Esophagus (tissue), 2 donors: ENCODE results near the gene HEXIM2. TPM values are rescaled to one million over a fixed set of nuclear protein-coding genes. Genes with fewer than 3 reads are reported as not detected.
A peak's percentile ranks its signal among the peaks of the same experiment; 100 is the strongest.

Source experiments
- H3K27ac ChIP-seq, 2 donors: one replicate each; pipeline ENCODE4 v1.5.1; 2013; ENCODE audit warnings: low read depth in 2 of 2, mild to moderate bottlenecking in 2 of 2, inconsistent platforms in 1 of 2, low read length in 1 of 2, moderate library complexity in 1 of 2
- H3K27me3 ChIP-seq, 2 donors: one replicate each; pipeline ENCODE4 v1.6.1; 2013; ENCODE audit warnings: low read length in 2 of 2, control low read depth in 1 of 2, mild to moderate bottlenecking in 1 of 2; ENCODE audit not compliant: insufficient read depth in 2 of 2, control insufficient read depth in 1 of 2
- H3K36me3 ChIP-seq, 2 donors: one replicate each; pipeline ENCODE4 v1.6.1; 2013; ENCODE audit warnings: low read length in 1 of 2; ENCODE audit not compliant: control insufficient read depth in 2 of 2, insufficient read depth in 2 of 2
- H3K4me1 ChIP-seq, 2 donors: one replicate each; pipeline ENCODE4 v1.6.1; 2013; ENCODE audit warnings: low read length in 1 of 2; ENCODE audit not compliant: control insufficient read depth in 2 of 2, insufficient read depth in 2 of 2
- H3K4me3 ChIP-seq, 2 donors: one replicate each; pipeline ENCODE4 v1.5.1; 2013; ENCODE audit warnings: low read length in 2 of 2, mild to moderate bottlenecking in 2 of 2, low read depth in 1 of 2, moderate library complexity in 1 of 2
- H3K9me3 ChIP-seq, 2 donors: one replicate each; pipeline ENCODE4 v1.6.1; 2013; ENCODE audit warnings: mild to moderate bottlenecking in 2 of 2, low read depth in 1 of 2, low read length in 1 of 2, moderate library complexity in 1 of 2; ENCODE audit not compliant: control insufficient read depth in 2 of 2, insufficient read depth in 1 of 2
- WGBS, 2 donors: extraction: QIAGEN DNeasy Blood & Tissue Kit; methylation state at CpG; one replicate each; pipeline ENCODE4 v1.1.7; 2013; 5-methylcytosine and 5-hydroxymethylcytosine counted together
- polyA plus RNA-seq, 2 donors: library from polyadenylated mRNA; stranded (reverse); fragments of 200-250 nt; gene quantifications; one replicate each; pipeline ENCODE4 v1.2.3, GENCODE V29; 2013
- donor health status: healthy with polysubstance abuse.
- donor health status: Bipolar disorder and iron deficiency.

Gene HEXIM2
- polyA plus RNA-seq, 2 donors, result 3.7 to 4.5 TPM

DNA sequence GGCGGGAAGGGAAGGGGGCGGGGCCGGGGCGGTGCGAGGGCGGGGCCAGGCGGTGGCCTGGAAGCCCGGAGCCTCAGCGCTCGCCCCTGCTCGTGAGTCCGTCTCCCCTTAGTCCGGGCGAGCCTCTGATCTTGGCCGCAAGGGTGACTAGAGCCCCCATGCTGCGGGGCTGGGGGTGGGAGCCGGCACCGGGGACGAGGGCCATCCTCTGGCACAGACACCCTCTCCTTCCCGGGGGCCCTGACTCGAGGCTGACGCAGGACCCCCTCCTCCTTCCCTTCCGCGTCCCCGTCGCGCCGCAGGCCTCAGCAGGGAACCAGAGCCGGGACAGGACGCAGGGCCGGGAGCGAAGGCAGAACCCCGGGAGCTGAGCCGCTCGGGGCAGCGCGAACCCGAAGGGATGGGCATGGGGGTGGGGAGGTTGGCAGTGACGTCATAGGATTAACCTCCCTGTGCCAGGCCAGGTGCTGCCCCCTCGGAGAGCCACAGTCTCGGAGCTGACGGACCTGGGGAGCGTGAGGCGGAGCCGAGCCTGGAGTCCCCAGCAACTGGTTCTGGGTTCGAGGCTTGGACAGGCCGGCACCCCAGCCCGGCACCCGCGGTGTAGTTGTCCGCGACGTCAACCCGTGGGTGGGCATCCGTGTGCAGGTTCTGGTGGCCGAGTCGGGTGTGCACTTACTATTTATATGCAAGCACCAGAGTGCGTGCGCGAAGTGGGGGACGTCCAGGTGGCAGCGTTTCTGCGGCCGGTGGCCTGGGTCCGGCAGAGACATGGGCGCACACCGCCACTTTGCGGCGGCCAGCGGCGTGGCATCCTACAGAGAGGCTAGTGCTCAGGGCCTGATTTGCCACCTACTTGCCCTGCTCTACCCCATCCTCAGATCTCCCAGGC, 28.9 kb upstream of the HEXIM2 start:
- WGBS, 2 donors, result 1% methylated on average over 46 to 70 of the region's 71 CpGs
- Histone ChIP-seq H3K4me1 (peaks cover 12 to 43% of the 10 kb centered on the region in 2 donors), H3K9me3 (no peaks in the 10 kb centered on the region), H3K36me3 (no peaks in the 10 kb centered on the region), H3K27me3 (no peaks in the 10 kb centered on the region), H3K4me3 (peak overlapping the region; percentile 67 to 80), H3K27ac (peak overlapping the region; percentile 97 to 99)

DNA sequence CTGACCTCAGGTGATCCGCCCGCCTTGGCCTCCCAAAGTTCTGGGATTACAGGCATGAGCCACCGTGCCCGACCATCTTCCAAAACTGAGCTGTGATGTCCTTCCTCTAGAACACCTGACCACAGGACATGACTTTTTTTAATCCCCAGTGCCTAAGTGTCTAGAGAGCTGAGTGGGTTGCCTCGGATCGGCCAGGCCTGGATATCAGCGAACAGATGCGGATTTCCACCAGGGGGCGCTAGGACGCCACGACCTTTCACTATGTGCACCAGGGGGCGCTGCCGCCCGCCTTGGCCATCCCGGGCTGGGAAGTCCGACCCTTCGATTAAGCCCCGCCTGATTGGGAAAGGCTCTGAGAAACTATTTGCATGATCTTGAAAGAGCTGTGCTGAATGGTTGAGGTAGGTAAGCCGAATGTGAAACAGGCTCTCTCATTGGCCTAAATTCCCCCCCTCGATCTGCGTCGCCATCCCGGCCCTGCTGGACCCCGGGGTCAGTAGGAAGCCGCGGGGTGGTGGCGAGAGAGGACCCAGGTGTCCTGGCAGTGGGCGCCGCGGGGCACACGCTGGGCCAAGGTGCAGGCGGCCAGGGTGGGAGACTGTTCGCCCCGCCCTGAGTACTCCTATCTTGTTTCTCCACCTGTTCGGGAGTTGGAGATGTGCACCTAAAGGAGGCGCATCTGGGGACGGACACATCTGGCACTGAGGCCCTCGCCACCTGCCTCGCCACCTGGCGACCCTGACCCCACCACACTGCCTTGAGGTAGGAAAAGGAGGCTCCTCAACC, 26.3 kb upstream of the HEXIM2 start, which contains the start of gene ACBD4:
TSS of gene ACBD4 (plus strand) at position 496 of the 786 bp plus-strand sequence. CDS start 458 bp downstream, outside the sequence.
- WGBS, 2 donors, result 5% methylated on average over 40 of the region's 40 CpGs
- Histone ChIP-seq H3K9me3 (no peaks in the 10 kb centered on the region), H3K4me1 (peaks cover 5 to 28% of the 10 kb centered on the region in 2 donors), H3K4me3 (peak within 1 kb of the TSS; percentile 71 to 73), H3K27me3 (no peaks in the 10 kb centered on the region), H3K27ac (peak within 1 kb of the TSS; percentile 64 to 87), H3K36me3 (no peaks in the 10 kb centered on the region)

DNA sequence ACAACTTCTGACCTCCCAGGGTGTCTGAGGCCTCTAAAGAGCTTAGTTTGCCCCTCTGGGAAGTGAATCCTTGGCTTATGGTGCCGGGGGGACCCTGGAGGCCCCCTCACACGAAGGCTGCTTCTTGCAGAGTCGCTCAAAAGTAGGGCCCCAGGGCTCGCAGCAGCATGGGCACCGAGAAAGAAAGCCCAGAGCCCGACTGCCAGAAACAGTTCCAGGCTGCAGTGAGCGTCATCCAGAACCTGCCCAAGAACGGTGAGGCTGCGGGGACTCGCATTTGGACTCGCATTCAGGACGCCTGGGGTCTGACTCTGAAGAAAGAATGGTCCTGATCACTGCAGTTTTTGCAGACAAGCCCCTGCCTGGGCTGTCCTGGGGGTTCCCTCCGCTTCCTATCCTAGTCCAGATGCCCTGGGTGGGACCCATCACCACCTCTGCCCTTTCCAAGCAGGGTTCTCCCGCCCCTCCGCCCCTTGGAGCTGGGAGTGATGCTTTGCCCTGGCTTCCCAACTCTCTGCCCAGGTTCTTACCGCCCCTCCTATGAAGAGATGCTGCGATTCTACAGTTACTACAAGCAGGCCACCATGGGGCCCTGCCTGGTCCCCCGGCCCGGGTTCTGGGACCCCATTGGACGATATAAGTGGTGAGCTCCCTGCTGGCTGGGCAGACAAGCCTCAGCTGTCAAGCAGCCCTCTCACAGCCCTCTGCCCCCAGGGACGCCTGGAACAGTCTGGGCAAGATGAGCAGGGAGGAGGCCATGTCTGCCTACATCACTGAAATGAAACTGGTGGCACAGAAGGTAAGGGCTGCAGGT, 25.5 kb upstream of the HEXIM2 start:
- Histone ChIP-seq H3K27ac (peak overlapping the region; percentile 64 to 87), H3K36me3 (no peaks in the 10 kb centered on the region), H3K4me3 (peak overlapping the region; percentile 71 to 73), H3K27me3 (no peaks in the 10 kb centered on the region), H3K9me3 (no peaks in the 10 kb centered on the region), H3K4me1 (peaks cover 5 to 20% of the 10 kb centered on the region in 2 donors)
- 41 to 46% methylated on average over 21 of the region's 21 CpGs for WGBS, 2 donors

DNA sequence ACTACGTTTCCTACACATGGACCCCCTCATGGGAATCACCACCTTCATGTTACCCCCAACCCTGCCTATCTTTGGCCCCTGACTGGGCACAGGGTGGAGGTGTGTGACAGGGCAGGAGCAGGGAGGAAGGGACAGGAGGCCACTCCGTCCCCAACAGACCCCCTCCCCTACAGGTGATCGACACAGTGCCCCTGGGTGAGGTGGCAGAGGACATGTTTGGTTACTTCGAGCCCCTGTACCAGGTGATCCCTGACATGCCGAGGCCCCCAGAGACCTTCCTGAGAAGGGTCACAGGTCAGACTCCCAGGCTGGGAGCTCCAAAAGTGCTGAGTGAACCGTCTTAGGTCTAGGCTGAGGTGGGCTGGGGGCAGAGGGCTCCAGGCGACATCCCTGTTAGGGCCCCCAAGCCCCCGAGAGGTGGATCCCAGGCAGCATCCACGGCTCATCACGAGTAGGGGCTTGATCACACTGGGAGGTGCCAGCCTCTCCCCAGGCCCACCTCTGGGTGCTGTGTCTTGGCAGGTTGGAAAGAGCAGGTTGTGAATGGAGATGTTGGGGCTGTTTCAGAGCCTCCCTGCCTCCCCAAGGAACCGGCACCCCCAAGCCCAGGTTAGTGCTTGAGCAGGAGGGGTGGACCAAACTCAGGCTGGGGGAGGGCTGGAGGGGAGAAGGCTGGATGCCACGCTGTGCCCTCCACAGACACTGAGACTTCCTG, 24.7 kb upstream of the HEXIM2 start:
- no peaks in the 10 kb centered on the region for H3K36me3 ChIP-seq
- no peak overlapping the region for H3K27ac ChIP-seq
- WGBS, 2 donors, result 78 to 80% methylated on average over 12 of the region's 12 CpGs
- no peaks in the 10 kb centered on the region for H3K27me3 ChIP-seq
- peaks cover 5 to 15% of the 10 kb centered on the region in 2 donors for H3K4me1 ChIP-seq
- no peaks in the 10 kb centered on the region for H3K9me3 ChIP-seq
- H3K4me3 ChIP-seq, result no peak overlapping the region

DNA sequence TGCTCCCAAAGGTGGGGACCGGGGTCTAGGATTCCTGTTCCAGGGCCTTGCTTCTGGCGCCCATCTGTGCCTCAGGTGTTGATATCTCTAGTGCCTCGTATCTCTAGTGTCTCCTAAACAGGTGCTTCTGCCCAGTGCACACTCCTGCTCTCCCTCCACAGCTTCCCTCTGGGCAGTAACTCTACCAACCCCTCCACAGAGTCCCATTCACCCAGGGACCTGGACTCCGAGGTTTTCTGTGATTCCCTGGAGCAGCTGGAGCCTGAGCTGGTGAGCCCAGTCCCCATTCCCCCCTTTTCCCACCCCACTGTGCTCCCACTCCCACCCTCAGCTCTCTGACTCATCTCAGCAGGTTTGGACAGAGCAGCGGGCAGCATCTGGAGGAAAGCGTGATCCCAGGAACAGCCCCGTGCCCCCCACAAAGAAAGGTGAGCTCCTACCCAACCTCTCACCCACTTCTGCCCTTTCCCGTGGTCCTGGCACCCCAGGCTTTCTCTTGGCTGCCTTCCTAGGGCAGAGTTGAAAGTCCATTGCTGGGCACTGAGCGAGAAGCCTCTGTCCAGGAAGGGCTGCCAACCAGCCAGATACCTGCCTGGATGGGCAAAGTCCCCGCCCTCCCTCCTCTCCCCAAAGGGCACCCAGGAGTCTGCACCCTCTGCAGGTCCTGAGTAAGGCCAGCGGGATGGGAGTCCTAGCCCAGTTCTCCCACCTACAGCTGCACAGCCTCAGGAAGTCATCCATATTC, 23.9 kb upstream of the HEXIM2 start:
- WGBS, 2 donors, result 66 to 67% methylated on average over 11 of the region's 11 CpGs
- no peaks in the 10 kb centered on the region for H3K27me3 ChIP-seq
- H3K27ac ChIP-seq, result no peak overlapping the region
- H3K4me1 ChIP-seq, result peaks cover 5 to 15% of the 10 kb centered on the region in 2 donors
- H3K36me3 ChIP-seq, result no peaks in the 10 kb centered on the region
- H3K4me3 ChIP-seq, result no peak overlapping the region
- H3K9me3 ChIP-seq, result no peaks in the 10 kb centered on the region

DNA sequence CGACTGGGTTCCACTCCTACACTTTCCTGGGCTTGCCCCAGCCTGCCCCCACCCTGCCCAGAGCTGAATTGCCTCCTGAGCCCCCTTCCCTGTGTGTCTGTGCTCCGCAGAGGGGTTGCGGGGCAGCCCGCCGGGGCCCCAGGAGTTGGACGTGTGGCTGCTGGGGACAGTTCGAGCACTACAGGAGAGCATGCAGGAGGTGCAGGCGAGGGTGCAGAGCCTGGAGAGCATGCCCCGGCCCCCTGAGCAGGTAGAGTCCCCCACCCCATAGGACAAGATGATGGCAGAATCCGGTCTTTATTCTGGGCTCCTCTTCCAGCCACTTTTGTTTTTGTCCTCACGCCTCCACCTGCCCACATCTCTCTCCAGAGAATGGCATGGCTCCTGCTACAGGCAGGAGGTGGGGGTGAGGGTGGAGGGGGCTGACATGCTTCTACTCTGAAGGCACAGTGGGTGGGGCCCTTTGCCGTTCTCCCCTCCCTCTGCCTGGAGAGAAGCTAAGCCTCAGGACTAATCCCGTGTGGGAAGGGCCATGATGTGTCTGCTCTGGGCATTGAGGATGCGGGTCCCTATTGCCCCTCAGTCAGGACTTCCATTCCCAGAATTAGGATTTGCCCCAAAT, 22.7 kb upstream of the HEXIM2 start:
- 80 to 84% methylated on average over 14 of the region's 14 CpGs for WGBS, 2 donors
- Histone ChIP-seq H3K36me3 (no peaks in the 10 kb centered on the region), H3K27me3 (no peaks in the 10 kb centered on the region), H3K27ac (no peak overlapping the region), H3K4me3 (no peak overlapping the region), H3K4me1 (peaks cover 5 to 11% of the 10 kb centered on the region in 2 donors), H3K9me3 (no peaks in the 10 kb centered on the region)

DNA sequence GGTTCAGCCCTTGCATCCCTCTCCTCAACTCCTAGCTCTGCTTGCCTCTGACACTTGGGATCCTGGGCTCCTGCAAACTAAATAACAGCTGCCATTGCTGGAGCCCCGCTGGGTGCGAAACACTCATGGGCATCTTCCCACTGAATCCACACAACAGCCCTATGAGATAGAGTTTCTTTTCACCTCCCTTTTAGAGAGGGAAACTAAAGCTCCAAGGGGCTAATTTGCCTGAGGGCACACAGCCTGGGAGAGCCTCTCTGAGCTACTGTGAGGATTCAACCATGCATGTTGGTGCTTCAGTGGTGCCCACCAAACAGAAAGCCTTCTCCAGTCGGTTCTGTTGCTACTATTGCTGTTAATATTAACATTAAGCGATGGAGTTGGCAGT, 22.1 kb upstream of the HEXIM2 start:
- Histone ChIP-seq H3K36me3 (no peaks in the 10 kb centered on the region), H3K4me3 (no peak overlapping the region)
- 79 to 84% methylated on average over 4 of the region's 4 CpGs for WGBS, 2 donors

DNA sequence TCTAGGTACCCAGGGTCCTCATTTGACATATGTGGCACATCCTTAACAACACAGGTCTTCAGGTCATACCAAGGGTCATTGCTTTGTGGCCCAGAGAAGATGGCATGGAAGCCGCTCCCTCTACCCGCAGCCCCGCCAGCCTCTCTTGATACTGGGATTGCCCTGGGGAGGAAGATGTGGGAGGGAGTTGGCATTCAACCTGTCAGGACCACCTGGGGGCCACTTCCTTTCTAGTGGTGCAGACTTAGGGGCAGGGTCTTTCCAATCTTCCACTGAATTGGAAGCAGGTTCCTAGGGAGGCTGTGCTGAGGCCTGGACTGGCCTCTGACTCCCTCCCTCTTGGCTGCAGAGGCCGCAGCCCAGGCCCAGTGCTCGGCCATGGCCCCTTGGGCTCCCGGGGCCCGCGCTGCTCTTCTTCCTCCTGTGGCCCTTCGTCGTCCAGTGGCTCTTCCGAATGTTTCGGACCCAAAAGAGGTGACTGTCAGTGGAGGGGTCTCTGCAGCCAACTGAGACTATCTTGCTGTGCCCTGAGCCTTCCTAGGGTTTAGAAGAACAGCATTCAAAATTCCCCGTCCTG, 18.5 kb upstream of the HEXIM2 start:
- no peak overlapping the region for H3K4me3 ChIP-seq
- no peaks in the 10 kb centered on the region for H3K9me3 ChIP-seq
- WGBS, 2 donors, result 65 to 70% methylated on average over 13 of the region's 13 CpGs
- peak overlapping the region; percentile 88 to 91 for H3K27ac ChIP-seq
- H3K36me3 ChIP-seq, result no peaks in the 10 kb centered on the region
- H3K27me3 ChIP-seq, result no peaks in the 10 kb centered on the region
- H3K4me1 ChIP-seq, result peaks cover 2 to 5% of the 10 kb centered on the region in 2 donors

More for the DNA sequence above, 22.1 kb upstream of the HEXIM2 start:
- no peaks in the 10 kb centered on the region for H3K27me3 ChIP-seq
- H3K27ac ChIP-seq, result no peak overlapping the region
- no peaks in the 10 kb centered on the region for H3K9me3 ChIP-seq
- peaks cover 5 to 11% of the 10 kb centered on the region in 2 donors for H3K4me1 ChIP-seq
